Right atrium auricular region (tissue), 2 donors: Measurements from ENCODE around the gene ZNF683. TPM values are rescaled to one million over a fixed set of nuclear protein-coding genes. Genes with fewer than 3 reads are reported as not detected.

Source experiments
- DNase-seq: peaks from one replicate; pipeline ENCODE4 v3.0.0-alpha.2; 2019; ENCODE audit warnings: low spot score
- H3K27ac ChIP-seq, 2 donors: fragments of 200-600 bp; sonication (generic); 1 replicate in 1 of 2; 2 replicates in 1 of 2; pipeline ENCODE4 v1.5.1; 2016 to 2019
- H3K27me3 ChIP-seq, 2 donors: fragments of 200-600 bp; sonication (generic); one replicate each; pipeline versions ENCODE4 v1.5.1 to v1.6.0; 2017 to 2019
- H3K36me3 ChIP-seq: fragments of 200-600 bp; sonication (generic); one replicate; pipeline ENCODE4 v1.5.1; 2016
- H3K4me1 ChIP-seq, 2 donors: fragments of 200-600 bp; sonication (generic); one replicate each; pipeline versions ENCODE4 v1.5.1 to v1.6.0; 2017 to 2019
- H3K4me3 ChIP-seq, 2 donors: fragments of 200-600 bp; sonication (generic); 1 replicate in 1 of 2; 2 replicates in 1 of 2; pipeline ENCODE4 v1.5.1; 2017 to 2019; ENCODE audit warnings: mild to moderate bottlenecking in 1 of 2, moderate library complexity in 1 of 2
- H3K9me3 ChIP-seq, 2 donors: fragments of 200-600 bp; sonication (generic); one replicate each; pipeline ENCODE4 v1.5.1; 2019
- total RNA-seq, 2 donors: library from RNA; depleted of rRNA; stranded (reverse); fragments of >200 nt; gene quantifications; one replicate each; pipeline ENCODE4 v1.1.0, GENCODE V29; 2016
- TF ChIP-seq, protein P1 (sequence below), 2 donors: fragments of 200-600 bp; sonication (generic); IDR thresholded peaks; one replicate each; pipeline ENCODE4 v1.5.1; 2019; ENCODE audit warnings: antibody characterized with exemption in 2 of 2

ZNF683 gene
- total RNA-seq, 2 donors from 2014 or later: not detected

DNA sequence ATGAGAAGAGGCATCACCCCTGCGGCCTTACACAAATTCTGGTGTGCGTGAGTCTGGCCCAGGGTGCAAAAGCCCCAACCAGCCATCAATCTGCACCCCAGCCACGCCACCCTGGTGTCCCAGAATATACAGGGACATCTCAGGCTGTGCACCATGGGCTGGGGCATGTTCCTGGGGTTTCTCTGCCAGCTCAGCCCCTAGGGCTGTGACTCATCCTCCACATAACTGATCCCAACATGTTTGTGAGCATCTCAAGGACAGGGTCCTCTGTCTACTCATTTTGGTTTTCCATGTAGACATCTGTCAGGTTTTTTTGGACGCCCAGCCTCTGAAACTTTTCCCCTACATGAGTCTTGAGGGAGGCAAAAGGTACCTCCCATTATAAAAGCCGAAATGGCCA, 511 bp downstream of the ZNF683 start:
- Histone ChIP-seq H3K27me3 (no peaks in the 10 kb centered on the region), H3K9me3 (no peaks in the 10 kb centered on the region), H3K36me3 (no peaks in the 10 kb centered on the region), H3K27ac (no peak overlapping the region), H3K4me1 (no peaks in the 10 kb centered on the region), H3K4me3 (no peak overlapping the region)
- TF ChIP-seq, protein P1, sequence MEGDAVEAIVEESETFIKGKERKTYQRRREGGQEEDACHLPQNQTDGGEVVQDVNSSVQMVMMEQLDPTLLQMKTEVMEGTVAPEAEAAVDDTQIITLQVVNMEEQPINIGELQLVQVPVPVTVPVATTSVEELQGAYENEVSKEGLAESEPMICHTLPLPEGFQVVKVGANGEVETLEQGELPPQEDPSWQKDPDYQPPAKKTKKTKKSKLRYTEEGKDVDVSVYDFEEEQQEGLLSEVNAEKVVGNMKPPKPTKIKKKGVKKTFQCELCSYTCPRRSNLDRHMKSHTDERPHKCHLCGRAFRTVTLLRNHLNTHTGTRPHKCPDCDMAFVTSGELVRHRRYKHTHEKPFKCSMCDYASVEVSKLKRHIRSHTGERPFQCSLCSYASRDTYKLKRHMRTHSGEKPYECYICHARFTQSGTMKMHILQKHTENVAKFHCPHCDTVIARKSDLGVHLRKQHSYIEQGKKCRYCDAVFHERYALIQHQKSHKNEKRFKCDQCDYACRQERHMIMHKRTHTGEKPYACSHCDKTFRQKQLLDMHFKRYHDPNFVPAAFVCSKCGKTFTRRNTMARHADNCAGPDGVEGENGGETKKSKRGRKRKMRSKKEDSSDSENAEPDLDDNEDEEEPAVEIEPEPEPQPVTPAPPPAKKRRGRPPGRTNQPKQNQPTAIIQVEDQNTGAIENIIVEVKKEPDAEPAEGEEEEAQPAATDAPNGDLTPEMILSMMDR (IDR thresholded peaks at IDR 0.05): no peak
- no peak for DNase-seq

DNA sequence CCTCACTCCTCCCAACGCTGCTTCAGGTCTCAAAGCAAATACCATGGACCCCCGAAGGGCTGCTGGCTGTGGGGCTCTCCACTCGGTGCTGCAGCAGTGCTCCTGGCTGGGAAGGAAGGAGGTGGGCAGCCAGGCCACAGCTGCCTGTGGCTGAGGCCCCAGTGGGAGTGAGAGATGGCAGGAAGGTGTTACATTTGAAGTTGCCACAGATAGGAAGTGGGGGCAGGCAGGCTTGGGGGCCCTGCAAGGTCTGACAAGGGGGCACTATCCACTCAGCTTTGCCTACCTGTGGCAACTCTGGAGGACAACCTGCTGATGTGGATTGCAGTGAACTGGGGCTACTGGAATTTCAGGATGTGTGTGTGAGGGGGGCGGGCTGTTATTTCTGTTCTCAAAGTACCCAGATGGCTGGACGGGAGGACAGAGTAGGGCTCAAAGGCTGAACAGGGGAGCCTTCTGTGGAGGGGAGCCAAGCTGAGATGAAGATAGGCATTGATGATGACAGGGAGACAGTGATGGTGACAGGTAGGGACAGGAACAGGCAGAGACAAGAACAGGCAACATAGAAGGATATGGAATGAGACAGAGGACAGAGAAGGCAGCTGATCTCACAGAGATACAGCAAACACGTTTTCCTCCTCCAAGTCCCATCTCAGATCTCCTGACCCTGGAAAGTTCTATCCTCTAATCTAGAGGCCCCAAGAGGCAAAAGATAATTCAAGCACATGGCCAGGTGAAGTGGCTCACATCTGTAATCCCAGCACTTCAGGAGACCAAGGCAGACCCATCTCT, 1.8 kb downstream of the ZNF683 start:
- TF ChIP-seq, protein P1 (IDR thresholded peaks at IDR 0.05): no peak
- no peaks in the 10 kb centered on the region for H3K4me1 ChIP-seq
- DNase-seq: no peak
- H3K27ac ChIP-seq: no peak overlapping the region
- no peaks in the 10 kb centered on the region for H3K36me3 ChIP-seq
- no peaks in the 10 kb centered on the region for H3K9me3 ChIP-seq
- no peak overlapping the region for H3K4me3 ChIP-seq
- no peaks in the 10 kb centered on the region for H3K27me3 ChIP-seq

DNA sequence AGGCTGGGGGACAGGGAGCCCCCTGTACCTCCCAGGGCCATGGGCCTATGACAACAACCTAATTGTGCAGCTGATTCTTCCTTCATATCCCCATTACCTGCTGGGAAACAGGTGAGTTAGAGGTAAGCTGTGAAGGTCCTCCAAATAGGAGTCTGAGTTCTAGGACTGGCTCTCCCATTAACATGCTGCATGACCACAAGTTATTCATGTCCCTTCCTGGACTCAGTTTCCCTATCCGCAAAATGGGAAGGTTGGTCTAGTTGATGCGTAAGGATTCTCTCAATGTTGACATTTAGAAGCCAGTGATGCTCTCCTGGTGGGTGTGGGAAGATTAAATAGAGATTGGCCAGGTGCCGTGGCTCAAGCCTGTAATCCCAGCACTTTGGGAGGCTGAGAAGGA, 4.1 kb downstream of the ZNF683 start:
- Histone ChIP-seq H3K4me3 (no peak overlapping the region), H3K36me3 (no peaks in the 10 kb centered on the region), H3K4me1 (no peaks in the 10 kb centered on the region), H3K27me3 (no peaks in the 10 kb centered on the region), H3K9me3 (no peaks in the 10 kb centered on the region), H3K27ac (no peak overlapping the region)
- TF ChIP-seq, protein P1 (IDR thresholded peaks at IDR 0.05): no peak
- no peak for DNase-seq

DNA sequence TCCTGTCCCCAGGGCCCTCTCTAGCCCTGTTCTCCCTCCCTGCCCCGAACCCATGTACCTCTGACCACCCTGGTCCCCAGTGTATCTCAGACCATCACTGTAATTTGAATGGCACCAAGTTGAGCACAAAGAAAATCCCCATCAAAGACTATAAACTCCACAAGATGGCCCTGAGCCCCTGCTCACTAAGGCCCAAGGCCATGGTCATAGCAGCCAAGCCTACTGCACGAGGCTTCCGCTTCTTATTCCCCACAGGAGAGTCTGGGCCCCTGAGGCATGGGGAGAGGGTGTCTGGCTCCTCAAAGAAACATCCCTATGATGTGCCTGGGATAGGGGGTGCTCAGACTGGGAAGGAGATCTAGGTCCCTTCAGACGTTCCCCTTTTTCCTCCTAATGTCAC, 4.5 kb downstream of the ZNF683 start:
- H3K4me3 ChIP-seq: no peak overlapping the region
- no peak overlapping the region for H3K27ac ChIP-seq
- H3K27me3 ChIP-seq: no peaks in the 10 kb centered on the region
- no peak for DNase-seq
- H3K36me3 ChIP-seq: no peaks in the 10 kb centered on the region
- TF ChIP-seq, protein P1 (IDR thresholded peaks at IDR 0.05): no peak
- no peaks in the 10 kb centered on the region for H3K4me1 ChIP-seq
- no peaks in the 10 kb centered on the region for H3K9me3 ChIP-seq

DNA sequence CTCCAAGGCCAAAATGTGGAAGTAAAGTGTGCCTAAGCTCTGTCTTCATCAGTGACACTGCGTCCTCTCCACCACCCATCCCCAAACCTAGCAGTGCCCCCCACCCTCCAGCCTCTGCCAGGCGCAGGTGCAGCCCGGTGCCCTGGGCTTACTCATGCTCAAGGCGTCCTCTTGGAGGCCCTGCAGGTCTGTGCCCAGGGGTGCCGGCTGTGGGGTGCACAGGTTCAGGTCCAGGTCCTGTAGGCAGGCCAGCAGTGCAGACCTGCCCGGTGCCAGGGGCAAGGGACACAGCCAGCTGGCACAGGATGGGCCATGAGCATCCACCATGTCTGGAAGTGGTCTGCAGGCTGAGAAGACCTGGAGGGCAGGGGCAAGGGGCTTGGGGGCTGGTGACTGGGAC, 5.1 kb downstream of the ZNF683 start:
- Histone ChIP-seq H3K27ac (no peak overlapping the region), H3K27me3 (no peaks in the 10 kb centered on the region), H3K9me3 (no peaks in the 10 kb centered on the region), H3K4me1 (no peaks in the 10 kb centered on the region), H3K36me3 (no peaks in the 10 kb centered on the region), H3K4me3 (no peak overlapping the region)
- no peak for DNase-seq
- TF ChIP-seq, protein P1 (IDR thresholded peaks at IDR 0.05): no peak

DNA sequence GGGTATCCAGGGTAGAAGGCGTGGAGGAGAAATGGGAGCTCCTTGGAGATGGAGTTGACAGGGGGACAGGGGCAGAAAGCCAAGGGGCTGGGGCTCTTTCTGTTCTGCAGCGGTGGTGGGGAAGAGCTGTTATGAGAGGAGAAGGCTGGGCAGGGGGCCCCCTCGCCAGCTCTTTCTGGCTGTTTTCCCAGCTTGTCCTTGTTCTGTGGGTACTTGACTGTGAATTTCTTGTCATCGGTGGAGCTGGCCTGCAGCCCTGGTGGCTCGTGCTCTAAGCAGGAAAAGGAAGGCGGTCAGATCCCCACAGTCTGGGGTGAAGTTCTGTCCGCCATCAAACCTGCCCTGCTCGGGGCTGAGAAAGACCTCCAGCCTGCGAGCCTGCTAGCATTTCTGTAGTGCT, 7.6 kb downstream of the ZNF683 start:
- Histone ChIP-seq H3K9me3 (no peaks in the 10 kb centered on the region), H3K4me3 (no peak overlapping the region), H3K36me3 (no peaks in the 10 kb centered on the region), H3K27ac (no peak overlapping the region), H3K4me1 (peaks cover 0 to 12% of the 10 kb centered on the region in 2 donors), H3K27me3 (peaks cover 9 to 13% of the 10 kb centered on the region in 2 donors)
- TF ChIP-seq, protein P1 (IDR thresholded peaks at IDR 0.05): no peak
- DNase-seq: no peak
